H1 (cell line): ENCODE results near the gene RASD2. TPM values are rescaled to one million over a fixed set of nuclear protein-coding genes. Genes with fewer than 3 reads are reported as not detected.

Experiments used
- CHD7 ChIP-seq: fragments of 300-600 bp; sonication (generic); IDR thresholded peaks from 2 replicates; pipeline ENCODE4 v1.7.1; 2012; ENCODE audit warnings: low read length, moderate library complexity, mild to moderate bottlenecking, inconsistent platforms; ENCODE audit not compliant: insufficient replicate concordance
- EZH2 ChIP-seq: fragments of 200-600 bp; sonication (generic); IDR thresholded peaks from 2 replicates; pipeline ENCODE4 v1.7.1; 2012; ENCODE audit warnings: low read depth, mild to moderate bottlenecking, moderate library complexity, low read length, inconsistent platforms; ENCODE audit not compliant: severe bottlenecking
- TBP ChIP-seq: IDR thresholded peaks from 2 replicates; pipeline ENCODE4 v1.6.1; 2011; ENCODE audit warnings: low read depth, low read length, improper control_type of control experiment
- polyA plus RNA-seq, 7 experiments: library from polyadenylated mRNA; depleted of rRNA in 3 of 7; stranded (reverse) in 5 of 7; unstranded in 2 of 7; fragments of >200 nt in 5 of 7; fragments of 200-250 nt in 2 of 7; gene quantifications; 1 replicate in 5 of 7; 2 replicates in 1 of 7; 4 replicates in 1 of 7; pipeline versions ENCODE4 v1.2.1 to v1.2.3, GENCODE V29; 2011 to 2013; ENCODE audit warnings: missing spikeins in 2 of 7, mixed read lengths in 2 of 7
- total RNA-seq: library from RNA; stranded (reverse); fragmentation: NEBNext Ultra II Directional; extraction: Animal tissue kit (Norgen Biotek cat#: 25700); gene quantifications from 2 replicates; pipeline ENCODE4 v1.2.1, GENCODE V29; 2021

The RASD2 gene
- total and polyA plus RNA-seq, 2 of the 8 experiments (the other 6 are each of a cell fraction or from before 2014, with no cell fraction given) = 1.9 to 5.1 TPM

- TF ChIP-seq CHD7 (no peak), TBP (no peak), EZH2 (no peak)
Measured at GRCh38 chr22:35570686-35571194, 30.1 kb downstream of the RASD2 start (continued).
